ENCODE data around the gene TRIM8. TPM values are rescaled to one million over a fixed set of nuclear protein-coding genes. Genes with fewer than 3 reads are reported as not detected.

TRIM8 gene
- total and polyA plus RNA-seq, 9 of the 15 experiments (the other 6 are each of a cell fraction or from before 2014, with no cell fraction given): 1.7 to 26.0 (median 9.1) TPM

- no peak for TF ChIP-seq HMG20B (CRISPR knock-in tag; IDR thresholded peaks at IDR 0.05)
Measured at GRCh38 chr10:102653060-102653459, 8.8 kb downstream of the TRIM8 start (continued).

DNA sequence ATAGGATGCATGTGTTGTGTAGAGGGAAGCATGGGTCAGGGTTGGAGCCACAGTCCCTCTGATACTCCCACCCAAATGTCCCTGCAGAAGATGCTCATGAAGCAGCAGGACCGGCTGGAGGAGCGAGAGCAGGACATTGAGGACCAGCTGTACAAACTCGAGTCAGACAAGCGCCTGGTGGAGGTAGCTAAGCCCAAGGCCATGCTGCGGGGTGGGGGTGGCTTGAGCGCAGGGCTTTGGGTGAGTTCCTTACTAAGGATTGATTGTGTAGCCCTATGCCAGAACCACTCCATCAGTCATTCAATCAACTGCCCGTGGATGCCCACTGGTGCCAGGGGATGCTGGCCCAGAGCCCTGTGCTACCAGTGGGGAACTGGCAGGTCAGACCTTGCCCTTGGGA lies 10.3 kb downstream of the TRIM8 start:
- Histone ChIP-seq H2AFZ (ENCODE audit: low read depth, low read length) (no peak overlapping the region), H3K27ac (ENCODE audit: extremely low read depth, low read depth, low read length) (no peak overlapping the region), H3K27me3 (ENCODE audit: control insufficient read depth in 2 of 2, insufficient read depth in 2 of 2, low read length in 2 of 2) (no peaks in the 10 kb centered on the region), H3K9me1 (ENCODE audit: control insufficient read depth, insufficient read depth, low read length) (no peaks in the 10 kb centered on the region), H3K4me3 (no peak overlapping the region), H3K9me3 (replicated peaks; ENCODE audit: control insufficient read depth, insufficient read depth, low read depth, low read length) (no peaks in the 10 kb centered on the region), H3K79me2 (ENCODE audit: control insufficient read depth, insufficient read depth, low read length) (peaks cover 33% of the 10 kb centered on the region), H3K4me2 (ENCODE audit: insufficient read depth, low read length) (no peak overlapping the region), H3K4me1 (replicated peaks in 1 of 2; ENCODE audit: control insufficient read depth in 2 of 2, insufficient read depth in 2 of 2, low read length in 2 of 2) (peaks cover 0 to 31% of the 10 kb centered on the region in 2 experiments; a peak in 2 of 5 replicates), H3K36me3 (ENCODE audit: control insufficient read depth, insufficient read depth, low read length) (peaks cover 59% of the 10 kb centered on the region; the same call in 2 of the 3 replicates), H4K20me1 (replicated peaks; ENCODE audit: control insufficient read depth, insufficient read depth, low read length) (no peaks in the 10 kb centered on the region), H3K9ac (ENCODE audit: insufficient read depth in 1 of 2, low read depth in 2 of 2, low read length in 2 of 2) (no peak overlapping the region)
- no peak for TF ChIP-seq KHSRP (IDR thresholded peaks at IDR 0.05)
- no TSS peak for BruUV-seq (replicated peaks)
- ChIA-PET POLR2A (interaction anchor here (7.3 kb wide), 1 partner anchor 8 kb away, joined by 60 read pairs; the partner anchor contains the start of gene TRIM8), CTCF (ENCODE audit: low intra/inter-chr PET ratio) (no interaction called here)
- no peak for FAIRE-seq
- in situ Hi-C loops (cut with MboI) (no loop called here), intact Hi-C loops (cut with micrococcal nuclease) (no loop called here)
- no peak for ATAC-seq
- DNase-seq (ENCODE audit: extremely low read depth in 1 of 4, low spot score in 3 of 4): no peak
- WGBS (ENCODE audit: insufficient coverage, low coverage, missing lambda C conversion rate): 95% methylated on average over 6 of the region's 7 CpGs

- ChIA-PET CTCF (ENCODE audit: low intra/inter-chr PET ratio) (no interaction called here), POLR2A (interaction anchor here (0.9 to 7.3 kb wide), 2 partner anchors 8 to 122 kb away, joined by 3 to 60 read pairs; partner anchors contain the start of gene TRIM8)
- ATAC-seq (no peak), DNase-seq (ENCODE audit: extremely low read depth in 1 of 4, low spot score in 3 of 4) (no peak), FAIRE-seq (no peak)
- no peaks in the 10 kb centered on the region for H3K9me3 ChIP-seq (replicated peaks; ENCODE audit: control insufficient read depth, insufficient read depth, low read depth, low read length)
- no peak overlapping the region for H2AFZ ChIP-seq (ENCODE audit: low read depth, low read length)
- no peak overlapping the region for H3K4me2 ChIP-seq (ENCODE audit: insufficient read depth, low read length)
- peaks cover 0 to 29% of the 10 kb centered on the region in 2 experiments; a peak in 2 of 5 replicates for H3K4me1 ChIP-seq (replicated peaks in 1 of 2; ENCODE audit: control insufficient read depth in 2 of 2, insufficient read depth in 2 of 2, low read length in 2 of 2)
- no peaks in the 10 kb centered on the region for H3K9me1 ChIP-seq (ENCODE audit: control insufficient read depth, insufficient read depth, low read length)
- H3K4me3 ChIP-seq: no peak overlapping the region
- no peaks in the 10 kb centered on the region for H4K20me1 ChIP-seq (replicated peaks; ENCODE audit: control insufficient read depth, insufficient read depth, low read length)
- H3K79me2 ChIP-seq (ENCODE audit: control insufficient read depth, insufficient read depth, low read length): peaks cover 29% of the 10 kb centered on the region
- TF ChIP-seq RBFOX2 (IDR thresholded peaks at IDR 0.05; ENCODE audit: low read depth, low read length) (0 out of 2 replicates have a peak, but pooled peaks have one; percentile 29), STAG1 (CRISPR knock-in tag; IDR thresholded peaks at IDR 0.05; ENCODE audit: borderline replicate concordance) (no peak)
- in situ Hi-C loops (cut with MboI) (no loop called here), intact Hi-C loops (cut with micrococcal nuclease) (no loop called here)
- peaks cover 59% of the 10 kb centered on the region; the same call in 2 of the 3 replicates for H3K36me3 ChIP-seq (ENCODE audit: control insufficient read depth, insufficient read depth, low read length)
- no peak overlapping the region for H3K9ac ChIP-seq (ENCODE audit: insufficient read depth in 1 of 2, low read depth in 2 of 2, low read length in 2 of 2)
- no peaks in the 10 kb centered on the region for H3K27me3 ChIP-seq (ENCODE audit: control insufficient read depth in 2 of 2, insufficient read depth in 2 of 2, low read length in 2 of 2)
- no TSS peak for BruUV-seq (replicated peaks)
- 98% methylated on average over 7 of the region's 12 CpGs for WGBS (ENCODE audit: insufficient coverage, low coverage, missing lambda C conversion rate)
- H3K27ac ChIP-seq (ENCODE audit: extremely low read depth, low read depth, low read length): no peak overlapping the region
Measured at GRCh38 chr10:102654969-102655368, 10.7 kb downstream of the TRIM8 start.
